ENCODE data around the gene MTLN.
"Not testable (repeated sequence)": the region's sequence is repeated elsewhere in the genome, so short reads cannot be mapped to it uniquely, and the experiment has no call there.

The MTLN gene

DNA sequence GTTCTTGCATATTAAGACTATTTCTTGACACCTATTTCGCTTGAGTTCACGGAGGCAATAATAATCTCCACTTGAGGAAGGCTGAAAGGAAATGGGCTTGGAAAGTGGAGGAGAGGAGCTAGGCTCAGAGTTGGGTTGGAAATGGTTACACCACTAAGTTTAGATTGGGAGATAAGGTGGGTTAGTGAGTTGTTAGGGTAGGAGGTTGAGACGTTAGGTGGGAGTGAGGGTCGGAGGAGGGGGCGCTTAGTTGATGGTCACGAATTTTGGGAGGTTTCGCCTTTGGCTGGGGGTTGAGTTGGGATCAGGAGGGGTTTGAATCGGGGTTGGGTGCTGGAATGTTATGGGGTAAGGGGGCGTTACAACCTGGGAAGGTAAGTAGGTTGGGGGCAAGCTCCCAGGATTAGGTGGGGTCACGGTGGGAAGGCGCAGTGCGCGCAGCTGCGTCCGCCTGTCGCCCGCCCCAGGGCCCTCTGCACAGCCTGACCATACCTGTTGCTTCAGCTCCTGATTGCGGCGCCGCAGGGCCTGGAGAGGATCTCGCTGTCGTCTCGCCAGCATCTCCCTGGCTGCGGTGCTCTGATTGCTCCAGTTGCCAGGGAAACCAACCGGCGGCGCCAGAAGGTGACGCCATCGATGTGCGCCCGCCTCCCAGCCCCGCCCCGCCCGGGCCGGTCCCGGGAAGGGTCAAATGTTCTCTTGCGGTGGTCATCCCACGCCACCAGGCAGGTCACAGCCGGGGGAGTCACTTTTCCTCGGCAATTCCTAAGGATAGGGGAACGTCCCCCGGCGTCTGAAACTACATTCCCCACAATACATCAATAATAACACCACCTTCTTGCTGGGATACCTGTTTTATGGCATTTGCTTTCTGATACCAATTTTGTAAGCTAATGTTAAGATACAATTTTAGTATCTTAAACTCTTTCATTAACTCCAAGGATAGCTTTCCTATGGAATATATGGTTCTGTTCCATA, 7.7 kb downstream of the MTLN start, which contains the start of gene NPHP1:
Gene NPHP1 (minus strand): TSS at position 606 of the 978 bp plus-strand sequence. CDS start 45 bp downstream, at position 561.
- peak within 1 kb of the TSS; percentile 86 for H3K4me3 ChIP-seq
- peaks cover 1% of the 10 kb centered on the region; the same call in 1 of the 2 replicates for H3K36me3 ChIP-seq (ENCODE audit: insufficient read depth, low read length)
- peak within 1 kb of the TSS; percentile 64 for H3K9ac ChIP-seq (ENCODE audit: insufficient read length)
- TF ChIP-seq EZH2 (IDR thresholded peaks at IDR 0.05) (no peak), POLR2AphosphoS5 (IDR thresholded peaks at IDR 0.05; ENCODE audit: borderline replicate concordance, low read depth, low read length) (peak; percentile 71), FOXP2 (optimal IDR thresholded peaks at IDR 0.05; ENCODE audit: control extremely low read depth, extremely low read length, insufficient read depth) (no peak)
- no peak within 1 kb of the TSS for H3K27ac ChIP-seq
- DNase-seq (ENCODE audit: low read depth, low spot score) = no peak
- no peaks in the 10 kb centered on the region for H3K9me3 ChIP-seq (ENCODE audit: low read depth, low read length)

GRCh38 chr2:110198016-110198415, 14.3 kb downstream of the MTLN start:
- Histone ChIP-seq H3K4me3 (no peak overlapping the region), H3K27ac (no peak overlapping the region), H3K9ac (ENCODE audit: insufficient read length) (no peak overlapping the region), H3K9me3 (ENCODE audit: low read depth, low read length) (no peaks in the 10 kb centered on the region), H3K36me3 (ENCODE audit: insufficient read depth, low read length) (no peaks in the 10 kb centered on the region)
- DNase-seq (ENCODE audit: low read depth, low spot score) = no peak
- no peak for TF ChIP-seq FOXP2 (optimal IDR thresholded peaks at IDR 0.05; ENCODE audit: control extremely low read depth, extremely low read length, insufficient read depth)
- TF ChIP-seq EZH2 (IDR thresholded peaks at IDR 0.05) = no peak
- TF ChIP-seq POLR2AphosphoS5 (IDR thresholded peaks at IDR 0.05; ENCODE audit: borderline replicate concordance, low read depth, low read length) = no peak

DNA sequence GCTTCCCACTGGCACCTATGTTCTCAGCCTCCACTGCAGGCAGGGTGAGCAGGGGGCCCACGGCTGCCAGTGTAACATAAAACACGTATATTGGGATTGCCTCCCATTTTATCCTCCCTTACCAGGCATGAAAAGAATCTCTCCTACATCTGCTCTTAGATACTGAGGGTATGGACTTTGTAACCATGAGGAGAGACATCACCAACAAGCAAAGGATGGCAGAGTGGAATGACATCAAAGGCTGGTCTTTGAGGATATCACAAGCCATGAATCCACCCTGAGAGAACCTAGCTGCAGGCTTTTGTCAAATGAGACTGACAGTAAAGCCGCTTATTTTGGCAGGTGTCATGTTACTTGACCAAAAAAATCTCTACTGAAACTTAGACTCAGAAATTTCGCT, 14.9 kb downstream of the MTLN start:
- no peak for DNase-seq (ENCODE audit: low read depth, low spot score)
- Histone ChIP-seq H3K9me3 (ENCODE audit: low read depth, low read length) (no peaks in the 10 kb centered on the region), H3K36me3 (ENCODE audit: insufficient read depth, low read length) (no peaks in the 10 kb centered on the region), H3K9ac (ENCODE audit: insufficient read length) (no peak overlapping the region), H3K27ac (no peak overlapping the region), H3K4me3 (no peak overlapping the region)
- TF ChIP-seq POLR2AphosphoS5 (IDR thresholded peaks at IDR 0.05; ENCODE audit: borderline replicate concordance, low read depth, low read length) (no peak), EZH2 (IDR thresholded peaks at IDR 0.05) (no peak), FOXP2 (optimal IDR thresholded peaks at IDR 0.05; ENCODE audit: control extremely low read depth, extremely low read length, insufficient read depth) (no peak)

DNA sequence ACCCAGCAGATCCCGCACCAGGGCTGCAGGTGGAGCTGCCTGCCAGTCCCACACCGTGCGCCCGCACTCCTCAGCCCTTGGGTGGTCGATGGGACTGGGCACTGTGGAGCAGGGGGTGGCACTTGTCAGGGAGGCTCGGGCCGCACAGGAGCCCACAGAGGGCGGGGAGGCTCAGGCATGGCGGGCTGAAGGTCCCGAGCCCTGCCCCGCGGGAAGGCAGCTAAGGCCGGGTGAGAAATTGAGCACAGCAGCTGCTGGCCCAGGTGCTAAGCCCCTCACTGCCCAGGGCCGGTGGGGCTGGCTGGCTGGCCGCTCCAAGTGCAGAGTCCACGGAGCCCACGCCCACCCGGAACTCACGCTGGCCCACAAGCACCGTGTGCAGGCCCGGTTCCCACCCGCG, 22.2 kb downstream of the MTLN start:
- H3K9ac ChIP-seq (ENCODE audit: insufficient read length); DNase-seq (ENCODE audit: low read depth, low spot score); H3K9me3 ChIP-seq (ENCODE audit: low read depth, low read length); H3K4me3 ChIP-seq; H3K36me3 ChIP-seq (ENCODE audit: insufficient read depth, low read length); H3K27ac ChIP-seq: not testable (repeated sequence)

- H3K9me3 ChIP-seq (ENCODE audit: low read depth, low read length) = no peaks in the 10 kb centered on the region
- TF ChIP-seq POLR2AphosphoS5 (IDR thresholded peaks at IDR 0.05; ENCODE audit: borderline replicate concordance, low read depth, low read length) = no peak
- TF ChIP-seq EZH2 (IDR thresholded peaks at IDR 0.05) = no peak
- no peak for TF ChIP-seq FOXP2 (optimal IDR thresholded peaks at IDR 0.05; ENCODE audit: control extremely low read depth, extremely low read length, insufficient read depth)
- H3K27ac ChIP-seq = no peak overlapping the region
- H3K4me3 ChIP-seq = no peak overlapping the region
- no peaks in the 10 kb centered on the region for H3K36me3 ChIP-seq (ENCODE audit: insufficient read depth, low read length)
- H3K9ac ChIP-seq (ENCODE audit: insufficient read length) = no peak overlapping the region
- DNase-seq (ENCODE audit: low read depth, low spot score) = no peak
Measured at GRCh38 chr2:110182449-110182848, 29.9 kb downstream of the MTLN start.

- H3K27ac ChIP-seq = no peak overlapping the region
- no peak overlapping the region for H3K4me3 ChIP-seq
- no peak overlapping the region for H3K9ac ChIP-seq (ENCODE audit: insufficient read length)
- TF ChIP-seq POLR2AphosphoS5 (IDR thresholded peaks at IDR 0.05; ENCODE audit: borderline replicate concordance, low read depth, low read length) = no peak
- TF ChIP-seq EZH2 (IDR thresholded peaks at IDR 0.05) = no peak
- TF ChIP-seq FOXP2 (optimal IDR thresholded peaks at IDR 0.05; ENCODE audit: control extremely low read depth, extremely low read length, insufficient read depth) = no peak
- no peak for DNase-seq (ENCODE audit: low read depth, low spot score)
- no peaks in the 10 kb centered on the region for H3K36me3 ChIP-seq (ENCODE audit: insufficient read depth, low read length)
- no peaks in the 10 kb centered on the region for H3K9me3 ChIP-seq (ENCODE audit: low read depth, low read length)
Measured at GRCh38 chr2:110180036-110180435, 32.3 kb downstream of the MTLN start.

DNA sequence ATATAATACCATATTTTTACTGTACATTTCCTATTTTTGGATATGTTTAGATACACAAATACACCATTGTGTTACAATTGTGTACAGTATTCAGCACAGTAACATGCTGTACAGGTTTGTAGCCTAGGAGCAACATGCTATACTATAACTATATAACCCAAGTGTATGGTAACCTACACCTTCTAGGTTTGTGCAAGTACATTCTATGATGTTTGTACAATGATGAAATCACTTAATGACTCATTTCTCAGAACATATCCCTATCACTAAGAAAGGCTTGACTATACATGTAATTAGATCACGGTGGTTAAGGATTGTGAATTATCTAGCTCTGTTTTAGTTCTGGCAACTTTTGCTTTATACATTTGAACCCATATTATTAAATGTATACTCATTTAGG, 38.8 kb downstream of the MTLN start:
- Histone ChIP-seq H3K4me3 (no peak overlapping the region), H3K9me3 (ENCODE audit: low read depth, low read length) (no peaks in the 10 kb centered on the region), H3K36me3 (ENCODE audit: insufficient read depth, low read length) (no peaks in the 10 kb centered on the region), H3K27ac (no peak overlapping the region), H3K9ac (ENCODE audit: insufficient read length) (no peak overlapping the region)
- no peak for TF ChIP-seq EZH2 (IDR thresholded peaks at IDR 0.05)
- TF ChIP-seq POLR2AphosphoS5 (IDR thresholded peaks at IDR 0.05; ENCODE audit: borderline replicate concordance, low read depth, low read length) = no peak
- TF ChIP-seq FOXP2 (optimal IDR thresholded peaks at IDR 0.05; ENCODE audit: control extremely low read depth, extremely low read length, insufficient read depth) = no peak
- no peak for DNase-seq (ENCODE audit: low read depth, low spot score)

DNA sequence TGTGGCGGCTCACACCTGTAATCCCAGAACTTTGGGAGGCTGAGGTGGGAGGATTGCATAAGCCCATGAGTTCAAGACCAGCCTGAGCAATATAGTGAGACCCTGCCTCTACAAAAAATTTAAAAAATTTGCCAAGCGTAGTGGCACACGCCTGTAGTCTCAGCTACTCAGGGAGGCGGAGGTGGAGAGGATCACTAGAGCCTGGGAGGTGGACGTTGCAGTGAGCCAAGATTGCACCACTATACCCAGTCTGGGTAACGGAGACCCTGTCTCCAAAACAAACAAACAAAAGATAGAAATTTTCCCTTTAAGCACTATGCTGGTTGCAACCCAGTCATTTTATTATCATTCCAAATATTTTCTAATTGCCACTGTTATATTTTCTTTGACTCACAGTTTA, 39.8 kb downstream of the MTLN start:
- Histone ChIP-seq H3K27ac (no peak overlapping the region), H3K36me3 (ENCODE audit: insufficient read depth, low read length) (no peaks in the 10 kb centered on the region), H3K9ac (ENCODE audit: insufficient read length) (no peak overlapping the region), H3K9me3 (ENCODE audit: low read depth, low read length) (no peaks in the 10 kb centered on the region), H3K4me3 (no peak overlapping the region)
- TF ChIP-seq FOXP2 (optimal IDR thresholded peaks at IDR 0.05; ENCODE audit: control extremely low read depth, extremely low read length, insufficient read depth) = no peak
- TF ChIP-seq POLR2AphosphoS5 (IDR thresholded peaks at IDR 0.05; ENCODE audit: borderline replicate concordance, low read depth, low read length) = no peak
- TF ChIP-seq EZH2 (IDR thresholded peaks at IDR 0.05) = no peak
- DNase-seq (ENCODE audit: low read depth, low spot score) = no peak
